T-helper 1 cell treated with Interleukin-12 subunit alpha and Interleukin-12 subunit beta and Interleukin-4 antibody, amounts not matched to agents 30 ng/mL and 1 ng/mL, for 36 hours (primary cell): ENCODE results near the gene LRRC15. TPM values are rescaled to one million over a fixed set of nuclear protein-coding genes. Genes with fewer than 3 reads are reported as not detected.

Experiments used
- intact Hi-C: fragments of 100-400 bp; cut with micrococcal nuclease; formaldehyde crosslinking; loops from one replicate; pipeline ENCODE4 v1.15.1; 2024
- total RNA-seq: library from RNA; stranded (reverse); gene quantifications from 2 replicates; pipeline ENCODE4 v1.2.3, GENCODE V29; 2022

LRRC15 gene
- total RNA-seq, 1 donor from 2014 or later = not detected

GRCh38 chr3:194336601-194337355 lies 32.8 kb downstream of the LRRC15 start:
- intact Hi-C loops = loop anchor here (10.0 kb wide), 1 partner anchor 928 kb away; no protein-coding TSS in a partner anchor

- intact Hi-C loops = loop anchor here (1.0 to 10.0 kb wide), 8 partner anchors 10 to 931 kb away; partner anchors contain the start of gene ATP13A3
These were observed 35.6 kb downstream of the LRRC15 start for GRCh38 chr3:194333981-194334320.

- intact Hi-C loops = loop anchor here (1.0 to 10.0 kb wide), 8 partner anchors 11 to 931 kb away; partner anchors contain the start of gene ATP13A3
These were observed 36.1 kb downstream of the LRRC15 start for GRCh38 chr3:194333212-194333980.

GRCh38 chr3:194332858-194333211 lies 36.7 kb downstream of the LRRC15 start:
- intact Hi-C loops = loop anchor here (1.0 to 10.0 kb wide), 8 partner anchors 11 to 932 kb away; partner anchors contain the start of gene ATP13A3

GRCh38 chr3:194330579-194330978 lies 39.0 kb downstream of the LRRC15 start:
- intact Hi-C loops = loop anchor here (5.0 to 10.0 kb wide), 2 partner anchors 157 to 934 kb away; partner anchors contain the start of gene ATP13A3

- intact Hi-C loops = loop anchor here (5.0 to 10.0 kb wide), 2 partner anchors 157 to 935 kb away; partner anchors contain the start of gene ATP13A3
These were observed 39.4 kb downstream of the LRRC15 start for GRCh38 chr3:194330160-194330559.

- intact Hi-C loops = no loop called here
These were observed 40.0 kb downstream of the LRRC15 start for GRCh38 chr3:194329583-194329965.

GRCh38 chr3:194328942-194329582 lies 40.5 kb downstream of the LRRC15 start:
- intact Hi-C loops = no loop called here

- intact Hi-C loops = no loop called here
These were observed 41.4 kb downstream of the LRRC15 start for GRCh38 chr3:194328053-194328657.

GRCh38 chr3:194327218-194328052 lies 42.1 kb downstream of the LRRC15 start:
- intact Hi-C loops = no loop called here

GRCh38 chr3:194326968-194327217 lies 42.6 kb downstream of the LRRC15 start:
- intact Hi-C loops = no loop called here

- intact Hi-C loops = no loop called here
These were observed 43.2 kb downstream of the LRRC15 start for GRCh38 chr3:194326192-194326967.

GRCh38 chr3:194325424-194326153 lies 44.0 kb downstream of the LRRC15 start:
- intact Hi-C loops = loop anchor here (2.0 kb wide), 1 partner anchor 661 kb away; no protein-coding TSS in a partner anchor

GRCh38 chr3:194324823-194325327 lies 44.7 kb downstream of the LRRC15 start:
- intact Hi-C loops = loop anchor here (1.0 to 5.0 kb wide), 3 partner anchors 18 to 1133 kb away; no protein-coding TSS in a partner anchor

- intact Hi-C loops = loop anchor here (1.0 to 5.0 kb wide), 3 partner anchors 17 to 1132 kb away; no protein-coding TSS in a partner anchor
These were observed 45.5 kb downstream of the LRRC15 start for GRCh38 chr3:194323785-194324735.

- intact Hi-C loops = loop anchor here (5.0 kb wide), 1 partner anchor 1130 kb away; no protein-coding TSS in a partner anchor
These were observed 46.8 kb downstream of the LRRC15 start for GRCh38 chr3:194322678-194323211.
